ENCODE results near the gene PSPH. TPM values are rescaled to one million over a fixed set of nuclear protein-coding genes. Genes with fewer than 3 reads are reported as not detected.
A peak's percentile ranks its signal among the peaks of the same experiment; 100 is the strongest.
"Not testable (repeated sequence)": the region's sequence is repeated elsewhere in the genome, so short reads cannot be mapped to it uniquely, and the experiment has no call there.

PSPH gene
- total and polyA plus RNA-seq, 10 of the 15 experiments (the other 5 are each of a cell fraction or from before 2014, with no cell fraction given), result 5.2 to 36.4 (median 23.9) TPM

GRCh38 chr7:56048763-56049162 is 2.5 kb downstream of the PSPH start:
- POLR2A ChIA-PET, result interaction anchor here (0.6 kb wide), 1 partner anchor 452 kb away, joined by 6 read pairs; no protein-coding TSS in a partner anchor
- H3K27me3 ChIP-seq (replicated peaks in 1 of 2; ENCODE audit: control insufficient read depth in 2 of 2, insufficient read depth in 2 of 2, low read length in 1 of 2); H3K4me3 ChIP-seq; SMC1A ChIA-PET (ENCODE audit: uncharacterized antibody, unreplicated experiment); H3K4me1 ChIP-seq (ENCODE audit: control insufficient read depth, insufficient read depth, low read length); H4K20me1 ChIP-seq (ENCODE audit: control insufficient read depth, insufficient read depth); H3K9ac ChIP-seq (ENCODE audit: control insufficient read depth, insufficient read depth, low read length); BruUV-seq (replicated peaks); ATAC-seq; FAIRE-seq; in situ Hi-C loops (cut with MboI); intact Hi-C loops (cut with micrococcal nuclease; ENCODE audit: unreplicated experiment); H2AFZ ChIP-seq (ENCODE audit: control insufficient read depth, low read depth, low read length); H3K36me3 ChIP-seq (ENCODE audit: control insufficient read depth in 2 of 2, insufficient read depth in 2 of 2, low read length in 1 of 2); CTCF ChIA-PET; DNase-seq (ENCODE audit: low read depth, low spot score); H3K9me3 ChIP-seq (replicated peaks; ENCODE audit: control insufficient read depth, insufficient read depth, low read length); H3K27ac ChIP-seq (ENCODE audit: control insufficient read depth, insufficient read depth): not testable (repeated sequence)
- Histone ChIP-seq H3K79me2 (ENCODE audit: control insufficient read depth, insufficient read depth, low read length) (peaks cover 40% of the 10 kb centered on the region), H3K4me2 (ENCODE audit: control insufficient read depth, insufficient read depth) (0 out of 2 replicates have a peak overlapping the region, but pooled peaks have one; percentile 9)
- WGBS (ENCODE audit: insufficient coverage, insufficient replicate concordance, low lambda C conversion rate, missing lambda C conversion rate), result 97% methylated on average over 8 of the region's 8 CpGs
- RAD21 ChIA-PET (ENCODE audit: unreplicated experiment), result interaction anchor here (0.6 kb wide), 1 partner anchor 19 kb away, joined by 3 read pairs; no protein-coding TSS in a partner anchor

- peaks cover 35% of the 10 kb centered on the region for H3K79me2 ChIP-seq (ENCODE audit: control insufficient read depth, insufficient read depth, low read length)
- no peak overlapping the region for H3K9ac ChIP-seq (ENCODE audit: control insufficient read depth, insufficient read depth, low read length)
- WGBS (ENCODE audit: insufficient coverage, insufficient replicate concordance, low lambda C conversion rate, missing lambda C conversion rate), result 100% methylated on average over 1 of the region's 1 CpG
- H2AFZ ChIP-seq (ENCODE audit: control insufficient read depth, low read depth, low read length), result no peak overlapping the region
- H3K27ac ChIP-seq (ENCODE audit: control insufficient read depth, insufficient read depth), result no peak overlapping the region
- H3K4me2 ChIP-seq (ENCODE audit: control insufficient read depth, insufficient read depth), result no peak overlapping the region
- H3K4me1 ChIP-seq (ENCODE audit: control insufficient read depth, insufficient read depth, low read length), result peaks cover 3% of the 10 kb centered on the region
- H3K27me3 ChIP-seq (replicated peaks in 1 of 2; ENCODE audit: control insufficient read depth in 2 of 2, insufficient read depth in 2 of 2, low read length in 1 of 2), result no peaks in the 10 kb centered on the region
- no peak for ATAC-seq
- FAIRE-seq, result no peak
- ChIA-PET CTCF (no interaction called here), RAD21 (ENCODE audit: unreplicated experiment) (no interaction called here), SMC1A (ENCODE audit: uncharacterized antibody, unreplicated experiment) (no interaction called here), POLR2A (interaction anchor here (0.6 kb wide), 1 partner anchor 452 kb away, joined by 6 read pairs; no protein-coding TSS in a partner anchor)
- H3K4me3 ChIP-seq, result no peak overlapping the region
- peaks cover 0 to 1% of the 10 kb centered on the region in 2 experiments; a peak in 2 of 4 replicates for H3K36me3 ChIP-seq (ENCODE audit: control insufficient read depth in 2 of 2, insufficient read depth in 2 of 2, low read length in 1 of 2)
- H4K20me1 ChIP-seq (ENCODE audit: control insufficient read depth, insufficient read depth), result no peaks in the 10 kb centered on the region; the same call in 1 of the 2 replicates
- BruUV-seq (replicated peaks), result no TSS peak
- in situ Hi-C loops (cut with MboI) (no loop called here), intact Hi-C loops (cut with micrococcal nuclease; ENCODE audit: unreplicated experiment) (no loop called here)
- no peak for TF ChIP-seq IRF3 (IDR thresholded peaks at IDR 0.05)
- TF ChIP-seq SUZ12 (IDR thresholded peaks at IDR 0.05; ENCODE audit: unreplicated experiment), result no peak
- TF ChIP-seq CTCF (IDR thresholded peaks at IDR 0.05 in 2 of 3, conservative IDR thresholded peaks at IDR 0.05 in 1 of 3; ENCODE audit: control insufficient read depth in 2 of 3, extremely low read depth in 1 of 3, insufficient read depth in 1 of 3, low read depth in 3 of 3, low read length in 3 of 3), result no peak
- TF ChIP-seq MYC (IDR thresholded peaks at IDR 0.05; ENCODE audit: insufficient read depth, insufficient read length, insufficient replicate concordance, low read length, severe bottlenecking), result no peak
- TF ChIP-seq MLLT1 (IDR thresholded peaks at IDR 0.05), result no peak
- no peak for DNase-seq (ENCODE audit: low read depth, low spot score)
- no peaks in the 10 kb centered on the region for H3K9me3 ChIP-seq (replicated peaks; ENCODE audit: control insufficient read depth, insufficient read depth, low read length)
Observed at GRCh38 chr7:56048245-56048644, 3.0 kb downstream of the PSPH start.

Measured in GM12878 (cell line).